Gastrocnemius medialis (tissue), 4 donors: Measurements from ENCODE around the gene ILDR1.

Experiments used
- POLR2A ChIP-seq, 2 donors: fragments of 450-650 bp; IDR thresholded peaks; one replicate each; pipeline ENCODE4 v1.6.1; 2017; ENCODE audit warnings: antibody characterized with exemption in 2 of 2, mild to moderate bottlenecking in 2 of 2, moderate library complexity in 2 of 2
- TF ChIP-seq, protein P1 (sequence below), 5 experiments: fragments of 450-650 bp in 3 of 5; fragments of 200-600 bp in 2 of 5; sonication (generic) in 2 of 5; IDR thresholded peaks in 4 of 5; conservative IDR thresholded peaks in 1 of 5; 1 replicate in 4 of 5; 2 replicates in 1 of 5; pipeline ENCODE4 v1.5.1; 2016 to 2019; ENCODE audit warnings: antibody characterized with exemption in 5 of 5, mild to moderate bottlenecking in 3 of 5, moderate library complexity in 3 of 5

DNA sequence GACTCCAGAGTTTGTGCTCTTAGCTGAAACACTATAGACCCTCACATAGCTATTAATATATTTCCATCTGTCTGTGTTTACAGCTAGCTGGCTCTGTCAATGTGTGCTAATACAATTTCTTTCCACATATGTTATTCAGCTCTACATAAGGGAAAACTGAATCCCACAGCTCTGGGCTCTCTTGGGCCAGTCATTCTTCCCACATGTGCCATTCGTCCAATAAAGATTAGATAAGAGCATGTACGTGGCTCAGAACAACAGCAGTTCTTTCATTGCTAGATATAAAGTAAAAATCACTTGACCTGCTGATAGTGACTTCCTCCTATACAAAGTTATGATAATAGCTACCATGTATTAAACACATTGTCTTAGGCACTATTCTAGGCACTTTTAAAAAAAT, 2.8 kb upstream of the ILDR1 start:
- TF ChIP-seq, protein P1, sequence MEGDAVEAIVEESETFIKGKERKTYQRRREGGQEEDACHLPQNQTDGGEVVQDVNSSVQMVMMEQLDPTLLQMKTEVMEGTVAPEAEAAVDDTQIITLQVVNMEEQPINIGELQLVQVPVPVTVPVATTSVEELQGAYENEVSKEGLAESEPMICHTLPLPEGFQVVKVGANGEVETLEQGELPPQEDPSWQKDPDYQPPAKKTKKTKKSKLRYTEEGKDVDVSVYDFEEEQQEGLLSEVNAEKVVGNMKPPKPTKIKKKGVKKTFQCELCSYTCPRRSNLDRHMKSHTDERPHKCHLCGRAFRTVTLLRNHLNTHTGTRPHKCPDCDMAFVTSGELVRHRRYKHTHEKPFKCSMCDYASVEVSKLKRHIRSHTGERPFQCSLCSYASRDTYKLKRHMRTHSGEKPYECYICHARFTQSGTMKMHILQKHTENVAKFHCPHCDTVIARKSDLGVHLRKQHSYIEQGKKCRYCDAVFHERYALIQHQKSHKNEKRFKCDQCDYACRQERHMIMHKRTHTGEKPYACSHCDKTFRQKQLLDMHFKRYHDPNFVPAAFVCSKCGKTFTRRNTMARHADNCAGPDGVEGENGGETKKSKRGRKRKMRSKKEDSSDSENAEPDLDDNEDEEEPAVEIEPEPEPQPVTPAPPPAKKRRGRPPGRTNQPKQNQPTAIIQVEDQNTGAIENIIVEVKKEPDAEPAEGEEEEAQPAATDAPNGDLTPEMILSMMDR (IDR thresholded peaks at IDR 0.05 in 4 of 5, conservative IDR thresholded peaks at IDR 0.05 in 1 of 5), result no peak
- no peak for TF ChIP-seq POLR2A (IDR thresholded peaks at IDR 0.05)
